Activated CD4-positive, alpha-beta T cell treated with anti-CD3 and anti-CD28 coated beads, Interleukin-2, amount 50 U/mL, for 1 hour (primary cell): ENCODE results near the gene TRAF7.
"Not testable (repeated sequence)": the region's sequence is repeated elsewhere in the genome, so short reads cannot be mapped to it uniquely, and the experiment has no call there.

Source experiments
- DNase-seq: peaks from one replicate; pipeline ENCODE4 v3.0.0-alpha.2; 2020

TRAF7 gene

GRCh38 chr16:2155091-2155950 is at the start of gene TRAF7:
Gene TRAF7, plus strand, starts transcription at chr16:2155782. Its CDS starts 8,139 bp downstream, at chr16:2163921.
- peak; percentile 94 for DNase-seq

- DNase-seq = not testable (repeated sequence)
These were observed 49.4 kb upstream of the TRAF7 start for GRCh38 chr16:2106211-2106610.

GRCh38 chr16:2107121-2107790 is 48.3 kb upstream of the TRAF7 start:
- not testable (repeated sequence) for DNase-seq

- DNase-seq = not testable (repeated sequence)
These were observed 47.8 kb upstream of the TRAF7 start for GRCh38 chr16:2107791-2108125.

GRCh38 chr16:2108446-2109270 is 46.9 kb upstream of the TRAF7 start:
- not testable (repeated sequence) for DNase-seq

- DNase-seq = not testable (repeated sequence)
These were observed 46.4 kb upstream of the TRAF7 start for GRCh38 chr16:2109271-2109580.

GRCh38 chr16:2109872-2110271 is 45.7 kb upstream of the TRAF7 start:
- DNase-seq = not testable (repeated sequence)

GRCh38 chr16:2110332-2111008 is 45.1 kb upstream of the TRAF7 start:
- DNase-seq = not testable (repeated sequence)

GRCh38 chr16:2111009-2111353 is 44.6 kb upstream of the TRAF7 start:
- DNase-seq = not testable (repeated sequence)

- DNase-seq = not testable (repeated sequence)
These were observed 43.9 kb upstream of the TRAF7 start for GRCh38 chr16:2111412-2112335.

- DNase-seq = not testable (repeated sequence)
These were observed 43.0 kb upstream of the TRAF7 start for GRCh38 chr16:2112539-2113106.

- not testable (repeated sequence) for DNase-seq
These were observed 41.4 kb upstream of the TRAF7 start for GRCh38 chr16:2114225-2114624.

- not testable (repeated sequence) for DNase-seq
These were observed 40.5 kb upstream of the TRAF7 start for GRCh38 chr16:2114885-2115590.

- DNase-seq = no peak
These were observed 40.0 kb upstream of the TRAF7 start for GRCh38 chr16:2115591-2115973.

GRCh38 chr16:2116428-2116827 is 39.2 kb upstream of the TRAF7 start:
- DNase-seq = not testable (repeated sequence)

- not testable (repeated sequence) for DNase-seq
These were observed 38.2 kb upstream of the TRAF7 start for GRCh38 chr16:2117341-2117740.

GRCh38 chr16:2117960-2118722 is 37.4 kb upstream of the TRAF7 start:
- DNase-seq = not testable (repeated sequence)

- peak; percentile 30 for DNase-seq
These were observed 34.3 kb upstream of the TRAF7 start for GRCh38 chr16:2121325-2121724.

GRCh38 chr16:2121853-2122252 is 33.7 kb upstream of the TRAF7 start:
- DNase-seq = no peak

- DNase-seq = no peak
These were observed 33.2 kb upstream of the TRAF7 start for GRCh38 chr16:2122429-2122828.
